HCT116 (cell line): ENCODE measurements around the gene LPAR1. TPM values are rescaled to one million over a fixed set of nuclear protein-coding genes. Genes with fewer than 3 reads are reported as not detected.

Experiments used
- ATAC-seq: fragments of 200-7000 bp; cut with Tn5 transposase; 2 replicates; pipeline ENCODE4 v1.9.1; 2020; ENCODE audit warnings: mild to moderate bottlenecking, moderate library complexity
- BruUV-seq: library from RNA; stranded (reverse); fragments of 400-500 nt; replicated peaks from 2 replicates; lab custom pipeline; 2021; lab: Mats Ljungman, UMichigan
- CTCF ChIA-PET: fragments of 300-600 bp; sonication (Branson Sonifier 250); formaldehyde crosslinking; loops from one replicate; lab custom pipeline; 2021; ENCODE audit warnings: antibody characterized with exemption; lab: Charles Lee
- POLR2A ChIA-PET: fragments of 300-600, 350-600 bp; sonication (Branson Sonifier 250); formaldehyde crosslinking; loops from one replicate; lab custom pipeline; 2021; ENCODE audit warnings: antibody characterized with exemption; lab: Charles Lee
- RAD21 ChIA-PET, 2 experiments: fragments of 300-600 bp; sonication (Branson Sonifier 250); formaldehyde crosslinking; loops; one replicate each; lab custom pipeline; 2023; ENCODE audit warnings: low total read pairs in 2 of 2; ENCODE audit not compliant: uncharacterized antibody in 2 of 2, unreplicated experiment in 2 of 2, low non-redundant PET in 1 of 2; lab: Charles Lee
- DNase-seq: peaks from one replicate; pipeline ENCODE4 v3.0.0-alpha.2; 2010; ENCODE audit warnings: low read depth, low spot score
- H2AFZ ChIP-seq: fragments of 200-600 bp; shearing (Covaris generic), sonication (generic); 2 replicates; pipeline ENCODE4 v1.6.1; 2017; ENCODE audit warnings: low read depth, mixed run types, mixed read lengths, antibody characterized with exemption, low read length; ENCODE audit not compliant: poor library complexity, severe bottlenecking
- H3K27ac ChIP-seq: 2 replicates; pipeline ENCODE4 v1.5.1; 2012; ENCODE audit warnings: low read depth, low read length
- H3K27me3 ChIP-seq: fragments of 200-600 bp; sonication (generic); 2 replicates; pipeline ENCODE4 v1.6.1; 2016; ENCODE audit warnings: mixed run types, low read length, mixed read lengths; ENCODE audit not compliant: insufficient read depth
- H3K36me3 ChIP-seq, 2 experiments: fragments of 200-500 bp in 1 of 2; fragments of 200-600 bp in 1 of 2; sonication (Bioruptor generic) in 1 of 2; sonication (generic) in 1 of 2; 2 replicates each; pipeline versions ENCODE4 v1.5.1 to v1.6.1; 2014 to 2016; ENCODE audit warnings: low read length in 2 of 2, inconsistent platforms in 1 of 2, mixed read lengths in 1 of 2, mixed run types in 1 of 2; ENCODE audit not compliant: insufficient read depth in 2 of 2, control insufficient read depth in 1 of 2
- H3K4me1 ChIP-seq, 2 experiments: fragments of 200-600 bp in 1 of 2; sonication (generic) in 1 of 2; 2 replicates each; pipeline versions ENCODE4 v1.5.1 to v1.6.1; 2012 to 2017; ENCODE audit warnings: low read length in 2 of 2, inconsistent platforms in 1 of 2, mild to moderate bottlenecking in 1 of 2, mixed read lengths in 1 of 2, mixed run types in 1 of 2, moderate library complexity in 1 of 2; ENCODE audit not compliant: insufficient read depth in 2 of 2, control insufficient read depth in 1 of 2
- H3K4me2 ChIP-seq: fragments of 200-600 bp; sonication (generic); 2 replicates; pipeline ENCODE4 v1.6.1; 2017; ENCODE audit warnings: mixed run types, low read length, mixed read lengths
- H3K4me3 ChIP-seq, 2 experiments: fragments of 200-600 bp in 1 of 2; sonication (generic) in 1 of 2; replicated peaks in 1 of 2; 2 replicates each; pipeline ENCODE4 v1.5.1; 2011 to 2016; ENCODE audit warnings: low read length in 2 of 2, control low read depth in 1 of 2, low read depth in 1 of 2, mild to moderate bottlenecking in 1 of 2, mixed read lengths in 1 of 2, mixed run types in 1 of 2
- H3K79me2 ChIP-seq: fragments of 200-600 bp; sonication (generic); 2 replicates; pipeline ENCODE4 v1.6.1; 2017; ENCODE audit warnings: mild to moderate bottlenecking, mixed run types, low read length, moderate library complexity, mixed read lengths; ENCODE audit not compliant: insufficient read depth
- H3K9ac ChIP-seq: fragments of 200-600 bp; sonication (generic); 2 replicates; pipeline ENCODE4 v1.6.1; 2016; ENCODE audit warnings: low read length, mixed read lengths
- H3K9me2 ChIP-seq: fragments of 200-600 bp; sonication (generic), shearing (Covaris generic); 2 replicates; pipeline ENCODE4 v1.6.1; 2017; ENCODE audit warnings: mixed run types, mild to moderate bottlenecking, moderate library complexity; ENCODE audit not compliant: insufficient read depth
- H3K9me3 ChIP-seq, 2 experiments: fragments of 200-500 bp in 1 of 2; fragments of 200-600 bp in 1 of 2; sonication (Bioruptor generic) in 1 of 2; sonication (generic) in 1 of 2; 2 replicates each; pipeline ENCODE4 v1.6.1; 2014 to 2017; ENCODE audit warnings: low read length in 2 of 2, mixed read lengths in 2 of 2, inconsistent platforms in 1 of 2, low read depth in 1 of 2, mild to moderate bottlenecking in 1 of 2, mixed run types in 1 of 2, moderate library complexity in 1 of 2; ENCODE audit not compliant: control insufficient read depth in 1 of 2, insufficient read depth in 1 of 2
- H4K20me1 ChIP-seq: fragments of 200-600 bp; sonication (generic), shearing (Covaris generic); 2 replicates; pipeline ENCODE4 v1.6.1; 2017; ENCODE audit warnings: mixed run types, mild to moderate bottlenecking, moderate library complexity; ENCODE audit not compliant: insufficient read depth
- CBX3 ChIP-seq: IDR thresholded peaks from 2 replicates; pipeline ENCODE4 v1.6.1; 2012; ENCODE audit warnings: low read depth
- EGR1 ChIP-seq: IDR thresholded peaks from 2 replicates; pipeline ENCODE4 v1.6.1; 2012; ENCODE audit warnings: low read depth
- ELF1 ChIP-seq: IDR thresholded peaks from 2 replicates; pipeline ENCODE4 v1.6.1; 2012; ENCODE audit warnings: low read depth, borderline replicate concordance
- EZH2 ChIP-seq: fragments of 200-600 bp; sonication (generic); IDR thresholded peaks from 2 replicates; pipeline ENCODE4 v1.6.1; 2017; ENCODE audit warnings: antibody characterized with exemption, mixed run types
- EZH2phosphoT487 ChIP-seq: fragments of 200-600 bp; IDR thresholded peaks from 2 replicates; pipeline ENCODE4 v1.6.1; 2018; ENCODE audit warnings: antibody characterized with exemption, borderline replicate concordance
- JUND ChIP-seq: IDR thresholded peaks from 2 replicates; pipeline ENCODE4 v1.6.1; 2012
- POLR2AphosphoS5 ChIP-seq: IDR thresholded peaks from 2 replicates; pipeline ENCODE4 v1.6.1; 2011; ENCODE audit warnings: mild to moderate bottlenecking, low read depth, low read length, moderate library complexity
- RAD21 ChIP-seq: IDR thresholded peaks from 2 replicates; pipeline ENCODE4 v1.6.1; 2012; ENCODE audit warnings: low read depth, mild to moderate bottlenecking
- SIN3A ChIP-seq: IDR thresholded peaks from 2 replicates; pipeline ENCODE4 v1.6.1; 2012; ENCODE audit warnings: low read depth
- YY1 ChIP-seq: IDR thresholded peaks from 2 replicates; pipeline ENCODE4 v1.6.1; 2011; ENCODE audit warnings: low read length, low read depth, moderate library complexity, mild to moderate bottlenecking; ENCODE audit not compliant: insufficient replicate concordance; ENCODE audit errors: extremely low read depth
- ZFX ChIP-seq: fragments of 450-650 bp; IDR thresholded peaks from 2 replicates; pipeline ENCODE4 v1.6.1; 2017
- intact Hi-C: fragments of 100-400 bp; cut with micrococcal nuclease; formaldehyde crosslinking; loops from 2 replicates; pipeline ENCODE4 v1.10.0; 2022
- total RNA-seq: library from RNA; stranded (reverse); gene quantifications from one replicate; pipeline ENCODE4 v1.2.1, GENCODE V29; 2021; ENCODE audit not compliant: unreplicated experiment
- TF ChIP-seq, protein P1 (sequence below): IDR thresholded peaks from 2 replicates; pipeline ENCODE4 v1.6.1; 2012; ENCODE audit warnings: low read depth
- TF ChIP-seq, protein P2 (sequence below): IDR thresholded peaks from 2 replicates; pipeline ENCODE4 v1.6.1; 2012

LPAR1 gene
- total RNA-seq, 1 experiment from 2014 or later, result 7.4 TPM

DNA sequence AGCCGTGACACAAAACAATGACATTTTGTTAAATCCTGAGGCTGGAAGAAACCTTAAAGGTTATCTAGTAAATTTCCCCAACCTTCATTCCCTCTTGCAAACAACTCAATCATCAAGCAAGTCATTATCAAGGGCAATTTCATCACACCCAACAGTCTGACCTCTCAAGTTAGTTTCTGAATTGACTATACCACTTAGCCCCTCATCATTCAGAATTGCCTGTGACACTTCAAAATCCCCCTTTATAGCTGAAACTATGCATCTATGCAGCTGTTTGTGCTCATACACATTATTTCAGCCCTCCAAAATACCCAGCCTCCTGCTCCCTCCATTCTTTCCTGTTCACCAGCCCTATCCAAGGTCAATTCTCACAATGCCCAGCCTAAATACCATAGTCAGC, 24.6 kb downstream of the LPAR1 start:
- no peaks in the 10 kb centered on the region for H4K20me1 ChIP-seq
- no peak overlapping the region for H3K4me3 ChIP-seq
- H3K36me3 ChIP-seq, result no peaks in the 10 kb centered on the region
- H3K27ac ChIP-seq, result no peak overlapping the region
- H3K27me3 ChIP-seq, result no peaks in the 10 kb centered on the region
- DNase-seq (no peak), ATAC-seq (no peak)
- ChIA-PET CTCF (no interaction called here), POLR2A (no interaction called here), RAD21 (no interaction called here)
- intact Hi-C loops, result no loop called here
- no peaks in the 10 kb centered on the region for H3K4me1 ChIP-seq
- H3K9ac ChIP-seq, result no peak overlapping the region
- no peaks in the 10 kb centered on the region for H3K9me2 ChIP-seq
- H3K4me2 ChIP-seq, result no peak overlapping the region
- no peaks in the 10 kb centered on the region for H3K79me2 ChIP-seq
- H3K9me3 ChIP-seq, result no peaks in the 10 kb centered on the region
- H2AFZ ChIP-seq, result no peak overlapping the region
- no TSS peak for BruUV-seq
- TF ChIP-seq CBX3 (no peak), POLR2AphosphoS5 (no peak), EZH2 (no peak), YY1 (no peak), ELF1 (no peak)
- TF ChIP-seq, protein P1, sequence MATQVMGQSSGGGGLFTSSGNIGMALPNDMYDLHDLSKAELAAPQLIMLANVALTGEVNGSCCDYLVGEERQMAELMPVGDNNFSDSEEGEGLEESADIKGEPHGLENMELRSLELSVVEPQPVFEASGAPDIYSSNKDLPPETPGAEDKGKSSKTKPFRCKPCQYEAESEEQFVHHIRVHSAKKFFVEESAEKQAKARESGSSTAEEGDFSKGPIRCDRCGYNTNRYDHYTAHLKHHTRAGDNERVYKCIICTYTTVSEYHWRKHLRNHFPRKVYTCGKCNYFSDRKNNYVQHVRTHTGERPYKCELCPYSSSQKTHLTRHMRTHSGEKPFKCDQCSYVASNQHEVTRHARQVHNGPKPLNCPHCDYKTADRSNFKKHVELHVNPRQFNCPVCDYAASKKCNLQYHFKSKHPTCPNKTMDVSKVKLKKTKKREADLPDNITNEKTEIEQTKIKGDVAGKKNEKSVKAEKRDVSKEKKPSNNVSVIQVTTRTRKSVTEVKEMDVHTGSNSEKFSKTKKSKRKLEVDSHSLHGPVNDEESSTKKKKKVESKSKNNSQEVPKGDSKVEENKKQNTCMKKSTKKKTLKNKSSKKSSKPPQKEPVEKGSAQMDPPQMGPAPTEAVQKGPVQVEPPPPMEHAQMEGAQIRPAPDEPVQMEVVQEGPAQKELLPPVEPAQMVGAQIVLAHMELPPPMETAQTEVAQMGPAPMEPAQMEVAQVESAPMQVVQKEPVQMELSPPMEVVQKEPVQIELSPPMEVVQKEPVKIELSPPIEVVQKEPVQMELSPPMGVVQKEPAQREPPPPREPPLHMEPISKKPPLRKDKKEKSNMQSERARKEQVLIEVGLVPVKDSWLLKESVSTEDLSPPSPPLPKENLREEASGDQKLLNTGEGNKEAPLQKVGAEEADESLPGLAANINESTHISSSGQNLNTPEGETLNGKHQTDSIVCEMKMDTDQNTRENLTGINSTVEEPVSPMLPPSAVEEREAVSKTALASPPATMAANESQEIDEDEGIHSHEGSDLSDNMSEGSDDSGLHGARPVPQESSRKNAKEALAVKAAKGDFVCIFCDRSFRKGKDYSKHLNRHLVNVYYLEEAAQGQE, result no peak
- TF ChIP-seq, all 23 proteins: peak for 0

DNA sequence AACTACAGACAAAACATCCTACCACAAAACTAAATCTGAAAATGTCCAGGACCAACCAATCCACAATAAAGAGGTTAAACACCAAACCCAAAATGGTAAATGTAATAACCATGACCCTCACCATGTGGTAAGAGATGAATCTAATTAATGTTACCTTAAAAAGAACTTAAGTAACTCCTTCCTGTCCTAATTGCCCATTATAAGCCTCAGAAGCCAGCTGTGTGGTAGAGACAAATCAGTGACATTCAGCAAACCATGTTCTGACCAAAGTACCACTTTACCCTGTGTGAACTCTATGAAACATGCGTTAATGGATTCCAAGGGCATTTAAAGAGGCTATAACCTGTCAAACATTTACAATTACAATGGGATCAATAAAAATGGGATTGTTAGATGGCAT, 25.0 kb downstream of the LPAR1 start:
- no peak for ATAC-seq
- TF ChIP-seq JUND, result no peak
- no peak for TF ChIP-seq EZH2phosphoT487
- TF ChIP-seq ZFX, result no peak
- TF ChIP-seq, protein P1, result no peak
- no peak for TF ChIP-seq ELF1
- no peak for TF ChIP-seq SIN3A
- TF ChIP-seq YY1, result no peak
- TF ChIP-seq EGR1, result no peak
- TF ChIP-seq RAD21, result no peak
- TF ChIP-seq, protein P2, sequence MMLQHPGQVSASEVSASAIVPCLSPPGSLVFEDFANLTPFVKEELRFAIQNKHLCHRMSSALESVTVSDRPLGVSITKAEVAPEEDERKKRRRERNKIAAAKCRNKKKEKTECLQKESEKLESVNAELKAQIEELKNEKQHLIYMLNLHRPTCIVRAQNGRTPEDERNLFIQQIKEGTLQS, result no peak
- no peak for TF ChIP-seq POLR2AphosphoS5

More for the DNA sequence above, 25.0 kb downstream of the LPAR1 start:
- no peaks in the 10 kb centered on the region for H3K9me2 ChIP-seq
- ChIA-PET POLR2A (no interaction called here), RAD21 (no interaction called here), CTCF (no interaction called here)
- H3K79me2 ChIP-seq, result no peaks in the 10 kb centered on the region
- H3K4me2 ChIP-seq, result no peak overlapping the region
- H3K27me3 ChIP-seq, result no peaks in the 10 kb centered on the region
- H3K9me3 ChIP-seq, result no peaks in the 10 kb centered on the region
- H3K4me1 ChIP-seq, result no peaks in the 10 kb centered on the region
- BruUV-seq, result no TSS peak
- H3K36me3 ChIP-seq, result no peaks in the 10 kb centered on the region
- no peak overlapping the region for H3K9ac ChIP-seq
- no peak overlapping the region for H3K27ac ChIP-seq
- intact Hi-C loops, result no loop called here
- H2AFZ ChIP-seq, result no peak overlapping the region
- no peak overlapping the region for H3K4me3 ChIP-seq
- no peak for DNase-seq
- H4K20me1 ChIP-seq, result no peaks in the 10 kb centered on the region
